ENCODE results near the gene NRXN3. TPM values are rescaled to one million over a fixed set of nuclear protein-coding genes. Genes with fewer than 3 reads are reported as not detected.

Gene NRXN3
- total RNA-seq, 4 donors from 2014 or later, result 0.56 to 1.6 (median 1.1) TPM

GRCh38 chr14:78598046-78598920, 428.1 kb downstream of the NRXN3 start:
- Histone ChIP-seq H3K27ac (no peak overlapping the region), H3K4me3 (replicated peaks in 1 of 3) (no peak overlapping the region), H3K4me1 (no peaks in the 10 kb centered on the region), H3K27me3 (no peaks in the 10 kb centered on the region), H3K36me3 (no peaks in the 10 kb centered on the region), H3K9me3 (no peaks in the 10 kb centered on the region)
- DNase-seq, result peak; percentile 48 to 54
- intact Hi-C loops (cut with DNase I), result no loop called here
- TF ChIP-seq POLR2A (IDR thresholded peaks at IDR 0.05) (no peak), CTCF (IDR thresholded peaks at IDR 0.05) (peak; percentile 52 to 92 (median 82))
- 48 to 56% methylated on average over 13 of the region's 13 CpGs for WGBS, 2 donors

- Histone ChIP-seq H3K27ac (no peak overlapping the region), H3K27me3 (no peaks in the 10 kb centered on the region), H3K4me3 (replicated peaks in 1 of 3) (no peak overlapping the region), H3K9me3 (no peaks in the 10 kb centered on the region), H3K36me3 (no peaks in the 10 kb centered on the region), H3K4me1 (no peaks in the 10 kb centered on the region)
- 84 to 89% methylated on average over 4 of the region's 4 CpGs for WGBS, 2 donors
- no peak for DNase-seq
- TF ChIP-seq CTCF (IDR thresholded peaks at IDR 0.05) (no peak), POLR2A (IDR thresholded peaks at IDR 0.05) (no peak)
- intact Hi-C loops (cut with DNase I), result no loop called here
Observed at GRCh38 chr14:78605025-78605762, 435.0 kb downstream of the NRXN3 start.

- intact Hi-C loops (cut with DNase I), result no loop called here
- Histone ChIP-seq H3K27me3 (no peaks in the 10 kb centered on the region), H3K27ac (no peak overlapping the region), H3K4me1 (no peaks in the 10 kb centered on the region), H3K36me3 (no peaks in the 10 kb centered on the region), H3K9me3 (no peaks in the 10 kb centered on the region), H3K4me3 (replicated peaks in 1 of 3) (no peak overlapping the region)
- no peak for TF ChIP-seq POLR2A (IDR thresholded peaks at IDR 0.05)
- TF ChIP-seq CTCF (IDR thresholded peaks at IDR 0.05), result no peak
- no peak for DNase-seq
- WGBS, 2 donors, result 89 to 94% methylated on average over 1 of the region's 1 CpG
Observed at GRCh38 chr14:78605897-78606500, 435.8 kb downstream of the NRXN3 start.

- no peak for DNase-seq
- Histone ChIP-seq H3K4me3 (replicated peaks in 1 of 3) (no peak overlapping the region), H3K4me1 (peaks cover 5% of the 10 kb centered on the region in 2 donors), H3K36me3 (no peaks in the 10 kb centered on the region), H3K27ac (no peak overlapping the region), H3K9me3 (no peaks in the 10 kb centered on the region), H3K27me3 (no peaks in the 10 kb centered on the region)
- TF ChIP-seq POLR2A (IDR thresholded peaks at IDR 0.05) (no peak), CTCF (IDR thresholded peaks at IDR 0.05) (no peak)
- 79 to 81% methylated on average over 4 of the region's 4 CpGs for WGBS, 2 donors
- intact Hi-C loops (cut with DNase I), result no loop called here
Observed at GRCh38 chr14:78608998-78609787, 439.0 kb downstream of the NRXN3 start.
